Activated CD4-positive, alpha-beta T cell treated with anti-CD3 and anti-CD28 coated beads, Interleukin-2, amount 10 ng/mL, durations not matched to agents 24 days and 14 days (primary cell): ENCODE data around the gene LINC01488. TPM values are rescaled to one million over a fixed set of nuclear protein-coding genes. Genes with fewer than 3 reads are reported as not detected.

Source experiments
- DNase-seq: peaks from one replicate; pipeline ENCODE4 v3.0.0; 2022
- H3K27ac Mint-ChIP-seq: one replicate; pipeline ENCODE4 v1.8.0; 2022; ENCODE audit warnings: mild to moderate bottlenecking, mixed read lengths
- H3K27me3 Mint-ChIP-seq: one replicate; pipeline ENCODE4 v1.8.0; 2022; ENCODE audit warnings: mixed read lengths
- H3K36me3 Mint-ChIP-seq: one replicate; pipeline ENCODE4 v1.8.0; 2022; ENCODE audit warnings: low read depth, mild to moderate bottlenecking, mixed read lengths
- H3K4me1 Mint-ChIP-seq: one replicate; pipeline ENCODE4 v1.8.0; 2021; ENCODE audit warnings: mixed read lengths
- H3K4me3 Mint-ChIP-seq: one replicate; pipeline ENCODE4 v1.8.0; 2022; ENCODE audit warnings: mild to moderate bottlenecking, moderate library complexity, mixed read lengths
- H3K9me3 Mint-ChIP-seq: one replicate; pipeline ENCODE4 v1.8.0; 2021; ENCODE audit warnings: mixed read lengths
- intact Hi-C: fragments of 100-400 bp; cut with micrococcal nuclease; formaldehyde crosslinking; loops from one replicate; pipeline ENCODE4 v1.15.1; 2023
- total RNA-seq: library from RNA; stranded (reverse); gene quantifications from 2 replicates; pipeline ENCODE4 v1.2.3, GENCODE V29; 2022

LINC01488 gene
- total RNA-seq, 1 donor from 2014 or later: not detected

DNA sequence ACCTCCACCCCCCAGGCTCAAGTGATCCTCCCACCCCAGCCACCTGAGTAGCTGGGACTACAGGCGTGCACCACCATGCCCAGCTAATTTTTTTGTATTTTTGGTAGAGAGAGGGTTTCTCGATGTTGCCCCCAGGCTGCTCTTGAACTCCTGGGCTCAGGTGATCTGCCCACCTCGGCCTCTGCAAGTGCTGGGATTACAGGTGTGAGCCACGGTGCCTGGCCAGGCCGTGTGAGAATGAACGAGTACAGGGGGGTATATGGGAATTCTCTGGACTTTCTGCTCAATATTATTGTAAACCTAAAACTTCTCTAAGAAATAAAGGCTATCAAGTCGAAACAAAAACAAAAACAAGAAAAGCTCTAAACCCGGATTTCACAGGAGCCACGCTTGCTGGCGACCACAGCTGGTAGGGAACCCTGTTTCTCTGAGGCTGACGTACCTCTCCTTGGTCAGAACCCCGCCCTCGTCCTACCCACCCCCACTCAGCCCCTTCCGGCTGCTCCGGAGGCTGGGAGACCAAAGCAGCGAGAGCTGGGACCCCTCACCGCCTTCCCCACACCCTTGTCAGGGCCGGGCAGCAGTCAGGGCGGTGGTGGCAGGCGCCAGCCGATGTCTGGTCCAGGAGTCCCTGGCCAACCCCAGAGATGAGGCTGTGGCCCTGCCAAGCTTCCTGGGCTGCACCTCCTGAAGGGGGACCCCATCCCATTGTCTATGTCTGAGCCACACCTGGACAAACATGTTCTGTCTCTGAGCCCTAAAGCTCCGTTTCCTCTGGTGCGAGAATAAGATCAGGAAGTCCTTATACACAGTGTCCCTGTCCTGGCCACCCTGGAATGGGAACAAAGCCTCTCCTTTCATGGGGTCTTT lies 52.1 kb downstream of the LINC01488 start:
- no peaks in the 10 kb centered on the region for H3K9me3 Mint-ChIP-seq
- peaks cover 17% of the 10 kb centered on the region for H3K27me3 Mint-ChIP-seq
- H3K27ac Mint-ChIP-seq: no peak overlapping the region
- no peaks in the 10 kb centered on the region for H3K4me1 Mint-ChIP-seq
- no peak for DNase-seq
- H3K36me3 Mint-ChIP-seq: no peaks in the 10 kb centered on the region
- intact Hi-C loops: no loop called here
- no peak overlapping the region for H3K4me3 Mint-ChIP-seq

- Mint-ChIP-seq H3K27ac (no peak overlapping the region), H3K27me3 (peaks cover 17% of the 10 kb centered on the region), H3K36me3 (no peaks in the 10 kb centered on the region), H3K4me3 (no peak overlapping the region), H3K4me1 (no peaks in the 10 kb centered on the region), H3K9me3 (no peaks in the 10 kb centered on the region)
- intact Hi-C loops: no loop called here
- DNase-seq: no peak
Measured at GRCh38 chr11:69534166-69534530, 52.7 kb downstream of the LINC01488 start.

GRCh38 chr11:69535908-69536307 lies 54.4 kb downstream of the LINC01488 start:
- no peak overlapping the region for H3K4me3 Mint-ChIP-seq
- H3K36me3 Mint-ChIP-seq: no peaks in the 10 kb centered on the region
- H3K4me1 Mint-ChIP-seq: no peaks in the 10 kb centered on the region
- H3K27me3 Mint-ChIP-seq: peaks cover 7% of the 10 kb centered on the region
- H3K27ac Mint-ChIP-seq: no peak overlapping the region
- H3K9me3 Mint-ChIP-seq: no peaks in the 10 kb centered on the region
- intact Hi-C loops: no loop called here
- DNase-seq: no peak

- Mint-ChIP-seq H3K4me1 (no peaks in the 10 kb centered on the region), H3K27me3 (peaks cover 4% of the 10 kb centered on the region), H3K36me3 (no peaks in the 10 kb centered on the region), H3K4me3 (no peak overlapping the region), H3K27ac (no peak overlapping the region), H3K9me3 (no peaks in the 10 kb centered on the region)
- intact Hi-C loops: no loop called here
- DNase-seq: no peak
Measured at GRCh38 chr11:69536406-69536805, 54.9 kb downstream of the LINC01488 start.

DNA sequence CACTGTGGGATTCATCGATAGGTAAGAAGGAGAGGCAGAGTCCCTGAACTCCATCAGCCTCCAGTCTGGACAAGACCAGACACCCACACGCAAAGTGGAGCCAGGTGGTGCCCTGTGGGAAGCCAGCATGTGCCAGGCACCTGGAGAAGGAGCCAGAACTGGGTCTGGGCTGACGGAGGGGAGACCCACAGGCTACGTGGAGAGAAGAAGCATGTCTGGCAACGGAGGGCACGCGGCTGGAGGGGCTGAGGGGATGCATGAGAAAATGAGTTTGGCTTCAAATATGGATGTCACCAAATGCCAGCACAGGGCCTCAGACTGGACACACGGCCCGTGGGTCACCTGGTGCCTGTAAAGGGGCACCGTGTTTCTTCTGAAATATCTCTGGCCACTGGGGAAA lies 55.7 kb downstream of the LINC01488 start:
- H3K9me3 Mint-ChIP-seq: no peaks in the 10 kb centered on the region
- no peak overlapping the region for H3K27ac Mint-ChIP-seq
- no peaks in the 10 kb centered on the region for H3K36me3 Mint-ChIP-seq
- no peaks in the 10 kb centered on the region for H3K4me1 Mint-ChIP-seq
- intact Hi-C loops: no loop called here
- peaks cover 3% of the 10 kb centered on the region for H3K27me3 Mint-ChIP-seq
- DNase-seq: no peak
- H3K4me3 Mint-ChIP-seq: no peak overlapping the region

- no peak overlapping the region for H3K4me3 Mint-ChIP-seq
- H3K27ac Mint-ChIP-seq: no peak overlapping the region
- H3K9me3 Mint-ChIP-seq: no peaks in the 10 kb centered on the region
- H3K36me3 Mint-ChIP-seq: no peaks in the 10 kb centered on the region
- no peaks in the 10 kb centered on the region for H3K4me1 Mint-ChIP-seq
- intact Hi-C loops: no loop called here
- no peaks in the 10 kb centered on the region for H3K27me3 Mint-ChIP-seq
- DNase-seq: no peak
Measured at GRCh38 chr11:69537855-69538640, 56.6 kb downstream of the LINC01488 start.

- Mint-ChIP-seq H3K4me3 (no peak overlapping the region), H3K36me3 (no peaks in the 10 kb centered on the region), H3K4me1 (no peaks in the 10 kb centered on the region), H3K9me3 (no peaks in the 10 kb centered on the region), H3K27me3 (peaks cover under 1% of the 10 kb centered on the region), H3K27ac (no peak overlapping the region)
- intact Hi-C loops: no loop called here
- no peak for DNase-seq
Measured at GRCh38 chr11:69538854-69539253, 57.4 kb downstream of the LINC01488 start.

- no peaks in the 10 kb centered on the region for H3K9me3 Mint-ChIP-seq
- no peak for DNase-seq
- H3K4me3 Mint-ChIP-seq: no peak overlapping the region
- H3K27me3 Mint-ChIP-seq: peaks cover 7% of the 10 kb centered on the region
- intact Hi-C loops: loop anchor here (10.0 kb wide), 1 partner anchor 95 kb away; no protein-coding TSS in a partner anchor
- no peaks in the 10 kb centered on the region for H3K36me3 Mint-ChIP-seq
- no peak overlapping the region for H3K27ac Mint-ChIP-seq
- H3K4me1 Mint-ChIP-seq: no peaks in the 10 kb centered on the region
Measured at GRCh38 chr11:69539416-69540117, 58.1 kb downstream of the LINC01488 start.

- Mint-ChIP-seq H3K4me3 (no peak overlapping the region), H3K27me3 (peaks cover 7% of the 10 kb centered on the region), H3K4me1 (no peaks in the 10 kb centered on the region)
Measured at GRCh38 chr11:69540118-69541000, 58.9 kb downstream of the LINC01488 start.

GRCh38 chr11:69541001-69541285 lies 59.5 kb downstream of the LINC01488 start:
- H3K4me3 Mint-ChIP-seq: no peak overlapping the region
- H3K27ac Mint-ChIP-seq: no peak overlapping the region
- intact Hi-C loops: loop anchor here (10.0 kb wide), 1 partner anchor 96 kb away; no protein-coding TSS in a partner anchor
- H3K27me3 Mint-ChIP-seq: peaks cover 9% of the 10 kb centered on the region
- H3K36me3 Mint-ChIP-seq: no peaks in the 10 kb centered on the region
- no peak for DNase-seq
- H3K4me1 Mint-ChIP-seq: no peaks in the 10 kb centered on the region
- H3K9me3 Mint-ChIP-seq: no peaks in the 10 kb centered on the region

More at GRCh38 chr11:69540118-69541000, 58.9 kb downstream of the LINC01488 start:
- Mint-ChIP-seq H3K9me3 (no peaks in the 10 kb centered on the region), H3K36me3 (no peaks in the 10 kb centered on the region), H3K27ac (no peak overlapping the region)
- intact Hi-C loops: loop anchor here (10.0 kb wide), 1 partner anchor 96 kb away; no protein-coding TSS in a partner anchor
- DNase-seq: no peak

DNA sequence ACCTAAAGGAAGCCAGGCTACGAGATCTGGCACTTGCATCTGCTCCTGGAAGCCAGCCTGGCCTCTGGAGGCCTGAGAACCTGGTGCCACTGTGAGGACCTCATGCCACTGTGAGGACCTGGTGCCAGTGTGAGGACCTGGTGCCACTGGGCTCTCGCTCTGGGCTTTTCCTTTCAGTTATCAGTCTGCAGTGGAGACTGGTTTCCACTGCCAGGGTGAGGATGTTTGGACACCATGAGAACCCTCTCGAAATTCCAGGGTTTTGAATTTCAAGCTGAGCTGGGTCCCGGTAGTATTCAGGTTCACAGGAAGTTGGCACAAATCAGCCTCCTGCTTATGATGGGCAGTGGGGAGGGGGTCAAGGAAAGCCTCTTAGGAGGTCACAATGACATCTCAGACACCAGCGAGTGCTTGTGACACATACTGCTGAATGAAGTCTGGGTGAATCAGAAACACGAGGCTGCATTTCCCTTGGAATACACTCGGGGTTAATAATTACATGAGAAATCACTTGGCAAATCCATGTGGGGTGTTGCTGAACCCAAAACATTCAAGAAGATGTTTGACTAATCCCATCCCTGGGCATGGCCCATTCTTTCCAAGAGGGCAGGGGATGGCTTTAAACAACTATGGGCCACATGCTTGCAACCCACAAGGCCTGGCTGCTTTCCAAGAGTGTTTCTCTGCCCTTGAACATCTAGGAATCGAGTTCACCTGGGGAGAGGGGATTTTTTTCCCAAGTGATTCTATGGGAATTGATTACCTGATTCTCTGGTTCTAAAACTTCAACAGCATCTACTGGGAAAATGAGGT lies 60.2 kb downstream of the LINC01488 start:
- Mint-ChIP-seq H3K36me3 (no peaks in the 10 kb centered on the region), H3K27ac (no peak overlapping the region), H3K9me3 (no peaks in the 10 kb centered on the region), H3K27me3 (peaks cover 11% of the 10 kb centered on the region), H3K4me3 (no peak overlapping the region), H3K4me1 (peaks cover 4% of the 10 kb centered on the region)
- intact Hi-C loops: loop anchor here (10.0 kb wide), 1 partner anchor 97 kb away; no protein-coding TSS in a partner anchor
- no peak for DNase-seq

- no peak for DNase-seq
- Mint-ChIP-seq H3K4me3 (no peak overlapping the region), H3K27ac (no peak overlapping the region), H3K4me1 (peaks cover 10% of the 10 kb centered on the region), H3K9me3 (no peaks in the 10 kb centered on the region), H3K36me3 (no peaks in the 10 kb centered on the region), H3K27me3 (peaks cover 12% of the 10 kb centered on the region)
- intact Hi-C loops: loop anchor here (10.0 kb wide), 1 partner anchor 98 kb away; no protein-coding TSS in a partner anchor
Measured at GRCh38 chr11:69542314-69543168, 61.1 kb downstream of the LINC01488 start.
